ENCODE measurements around the gene DENND1A.

DENND1A gene

GRCh38 chr9:123350590-123351310, 579.2 kb downstream of the DENND1A start:
- no peak for DNase-seq (ENCODE audit: low spot score)
- TF ChIP-seq CTCF (IDR thresholded peaks at IDR 0.05; ENCODE audit: borderline replicate concordance, control extremely low read depth, extremely low read depth, insufficient read depth, missing control alignments) = no peak
- in situ Hi-C loops (cut with MboI; ENCODE audit: low sequenced_read_pairs, unreplicated experiment) = loop anchor here (10.0 to 25.0 kb wide), 2 partner anchors 266 to 888 kb away; no protein-coding TSS in a partner anchor

- DNase-seq (ENCODE audit: low spot score) = peak; percentile 86
- in situ Hi-C loops (cut with MboI; ENCODE audit: low sequenced_read_pairs, unreplicated experiment) = loop anchor here (10.0 to 25.0 kb wide), 2 partner anchors 265 to 888 kb away; no protein-coding TSS in a partner anchor
- TF ChIP-seq CTCF (IDR thresholded peaks at IDR 0.05; ENCODE audit: borderline replicate concordance, control extremely low read depth, extremely low read depth, insufficient read depth, missing control alignments) = peak; percentile 68
Measured at GRCh38 chr9:123349691-123350480, 580.0 kb downstream of the DENND1A start.

- in situ Hi-C loops (cut with MboI; ENCODE audit: low sequenced_read_pairs, unreplicated experiment) = no loop called here
- no peak for DNase-seq (ENCODE audit: low spot score)
- no peak for TF ChIP-seq CTCF (IDR thresholded peaks at IDR 0.05; ENCODE audit: borderline replicate concordance, control extremely low read depth, extremely low read depth, insufficient read depth, missing control alignments)
Measured at GRCh38 chr9:123349033-123349432, 580.9 kb downstream of the DENND1A start.

- TF ChIP-seq CTCF (IDR thresholded peaks at IDR 0.05; ENCODE audit: borderline replicate concordance, control extremely low read depth, extremely low read depth, insufficient read depth, missing control alignments) = no peak
- peak; percentile 35 for DNase-seq (ENCODE audit: low spot score)
- in situ Hi-C loops (cut with MboI; ENCODE audit: low sequenced_read_pairs, unreplicated experiment) = no loop called here
Measured at GRCh38 chr9:123348317-123348992, 581.5 kb downstream of the DENND1A start.

- TF ChIP-seq CTCF (IDR thresholded peaks at IDR 0.05; ENCODE audit: borderline replicate concordance, control extremely low read depth, extremely low read depth, insufficient read depth, missing control alignments) = no peak
- in situ Hi-C loops (cut with MboI; ENCODE audit: low sequenced_read_pairs, unreplicated experiment) = no loop called here
- no peak for DNase-seq (ENCODE audit: low spot score)
Measured at GRCh38 chr9:123347289-123348060, 582.5 kb downstream of the DENND1A start.

GRCh38 chr9:123346826-123347225, 583.1 kb downstream of the DENND1A start:
- DNase-seq (ENCODE audit: low spot score) = no peak
- in situ Hi-C loops (cut with MboI; ENCODE audit: low sequenced_read_pairs, unreplicated experiment) = no loop called here

More at GRCh38 chr9:123346826-123347225, 583.1 kb downstream of the DENND1A start:
- no peak for TF ChIP-seq CTCF (IDR thresholded peaks at IDR 0.05; ENCODE audit: borderline replicate concordance, control extremely low read depth, extremely low read depth, insufficient read depth, missing control alignments)
